Activated CD8-positive, alpha-beta T cell treated with anti-CD3 and anti-CD28 coated beads for 36 hours (primary cell): ENCODE data around the gene SEPTIN2. TPM values are rescaled to one million over a fixed set of nuclear protein-coding genes. Genes with fewer than 3 reads are reported as not detected.

ENCODE experiments used
- ATAC-seq: fragments of 200-7000 bp; cut with Tn5 transposase; one replicate; pipeline ENCODE4 v1.10.0; 2021; ENCODE audit warnings: mild to moderate bottlenecking, moderate library complexity
- CTCF ChIA-PET: fragments of 350-600 bp; sonication (Branson Sonifier 250); formaldehyde crosslinking; loops from one replicate; lab custom pipeline; 2021; ENCODE audit warnings: antibody characterized with exemption; lab: Charles Lee
- POLR2A ChIA-PET: fragments of 350-600 bp; sonication (Branson Sonifier 250); formaldehyde crosslinking; loops from one replicate; lab custom pipeline; 2021; ENCODE audit warnings: antibody characterized with exemption; lab: Charles Lee
- DNase-seq: peaks from one replicate; pipeline ENCODE4 v3.0.0-alpha.2; 2020
- H3K27ac Mint-ChIP-seq: one replicate; pipeline ENCODE4 v1.8.0; 2021; ENCODE audit warnings: mild to moderate bottlenecking, mixed read lengths
- H3K27me3 Mint-ChIP-seq: one replicate; pipeline ENCODE4 v1.8.0; 2021; ENCODE audit warnings: mixed read lengths
- H3K36me3 Mint-ChIP-seq: one replicate; pipeline ENCODE4 v1.8.0; 2021; ENCODE audit warnings: low read depth, mixed read lengths
- H3K4me1 Mint-ChIP-seq: one replicate; pipeline ENCODE4 v1.8.0; 2021; ENCODE audit warnings: low read depth, mixed read lengths
- H3K4me3 Mint-ChIP-seq: one replicate; pipeline ENCODE4 v1.8.0; 2021; ENCODE audit warnings: mild to moderate bottlenecking, moderate library complexity, mixed read lengths
- H3K9me3 Mint-ChIP-seq: one replicate; pipeline ENCODE4 v1.8.0; 2021; ENCODE audit warnings: mixed read lengths
- intact Hi-C: fragments of 100-400 bp; cut with micrococcal nuclease; formaldehyde crosslinking; loops from one replicate; pipeline ENCODE4 v1.10.0; 2022
- total RNA-seq, 2 experiments: library from RNA; stranded (reverse); gene quantifications; one replicate each; pipeline ENCODE4 v1.2.3, GENCODE V29; 2021
- TF ChIP-seq, protein P1 (sequence below): fragments of 200-600 bp; IDR thresholded peaks from one replicate; pipeline ENCODE4 v1.8.0; 2022; ENCODE audit warnings: antibody characterized with exemption, mild to moderate bottlenecking

Gene SEPTIN2
- total RNA-seq, 2 experiments from 2014 or later, result 210 to 211 TPM

GRCh38 chr2:241321886-241322285 lies 6.2 kb downstream of the SEPTIN2 start:
- H3K36me3 Mint-ChIP-seq, result peaks cover 47% of the 10 kb centered on the region
- TF ChIP-seq, protein P1, sequence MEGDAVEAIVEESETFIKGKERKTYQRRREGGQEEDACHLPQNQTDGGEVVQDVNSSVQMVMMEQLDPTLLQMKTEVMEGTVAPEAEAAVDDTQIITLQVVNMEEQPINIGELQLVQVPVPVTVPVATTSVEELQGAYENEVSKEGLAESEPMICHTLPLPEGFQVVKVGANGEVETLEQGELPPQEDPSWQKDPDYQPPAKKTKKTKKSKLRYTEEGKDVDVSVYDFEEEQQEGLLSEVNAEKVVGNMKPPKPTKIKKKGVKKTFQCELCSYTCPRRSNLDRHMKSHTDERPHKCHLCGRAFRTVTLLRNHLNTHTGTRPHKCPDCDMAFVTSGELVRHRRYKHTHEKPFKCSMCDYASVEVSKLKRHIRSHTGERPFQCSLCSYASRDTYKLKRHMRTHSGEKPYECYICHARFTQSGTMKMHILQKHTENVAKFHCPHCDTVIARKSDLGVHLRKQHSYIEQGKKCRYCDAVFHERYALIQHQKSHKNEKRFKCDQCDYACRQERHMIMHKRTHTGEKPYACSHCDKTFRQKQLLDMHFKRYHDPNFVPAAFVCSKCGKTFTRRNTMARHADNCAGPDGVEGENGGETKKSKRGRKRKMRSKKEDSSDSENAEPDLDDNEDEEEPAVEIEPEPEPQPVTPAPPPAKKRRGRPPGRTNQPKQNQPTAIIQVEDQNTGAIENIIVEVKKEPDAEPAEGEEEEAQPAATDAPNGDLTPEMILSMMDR, result no peak
- H3K27me3 Mint-ChIP-seq, result no peaks in the 10 kb centered on the region
- H3K9me3 Mint-ChIP-seq, result no peaks in the 10 kb centered on the region
- ChIA-PET CTCF (no interaction called here), POLR2A (no interaction called here)
- intact Hi-C loops, result no loop called here
- DNase-seq (no peak), ATAC-seq (no peak)
- no peak overlapping the region for H3K4me3 Mint-ChIP-seq
- peak overlapping the region; percentile 14 for H3K27ac Mint-ChIP-seq
- peaks cover 64% of the 10 kb centered on the region for H3K4me1 Mint-ChIP-seq

DNA sequence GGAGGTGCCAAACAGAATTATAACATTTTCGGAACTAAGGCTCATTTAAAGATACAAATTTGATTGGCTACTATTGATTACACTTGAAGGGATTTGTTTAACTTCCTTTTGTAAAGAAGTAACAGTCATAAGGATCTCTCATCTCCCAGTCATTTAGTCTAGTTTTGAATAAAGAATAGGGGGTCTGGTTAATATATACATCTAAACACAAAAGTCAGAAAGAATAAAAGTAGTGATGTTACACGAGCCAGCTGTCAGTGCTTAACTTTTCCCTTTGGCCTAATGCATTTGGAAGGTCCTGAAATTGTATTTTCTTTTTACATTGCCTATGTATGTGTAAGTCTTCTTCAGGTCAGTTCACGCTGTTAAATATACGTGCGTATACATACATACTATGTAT lies 8.1 kb downstream of the SEPTIN2 start:
- Mint-ChIP-seq H3K27me3 (no peaks in the 10 kb centered on the region), H3K4me3 (no peak overlapping the region), H3K36me3 (peaks cover 45% of the 10 kb centered on the region), H3K9me3 (no peaks in the 10 kb centered on the region), H3K4me1 (peaks cover 46% of the 10 kb centered on the region), H3K27ac (no peak overlapping the region)
- ChIA-PET POLR2A (interaction anchor here (0.6 to 1.4 kb wide), 2 partner anchors 9 to 25 kb away, joined by 3 to 6 read pairs; partner anchors contain the start of genes HDLBP and SEPTIN2), CTCF (no interaction called here)
- intact Hi-C loops, result no loop called here
- DNase-seq (no peak), ATAC-seq (no peak)
- TF ChIP-seq, protein P1, result no peak

GRCh38 chr2:241324775-241325174 lies 9.1 kb downstream of the SEPTIN2 start:
- DNase-seq (no peak), ATAC-seq (no peak)
- intact Hi-C loops, result no loop called here
- Mint-ChIP-seq H3K36me3 (peaks cover 50% of the 10 kb centered on the region), H3K9me3 (no peaks in the 10 kb centered on the region), H3K4me3 (no peak overlapping the region), H3K27ac (no peak overlapping the region), H3K4me1 (peaks cover 38% of the 10 kb centered on the region), H3K27me3 (no peaks in the 10 kb centered on the region)
- TF ChIP-seq, protein P1, result no peak
- ChIA-PET POLR2A (interaction anchor here (1.4 kb wide), 1 partner anchor 10 kb away, joined by 6 read pairs; the partner anchor contains the start of genes HDLBP and SEPTIN2), CTCF (no interaction called here)

GRCh38 chr2:241325257-241325656 lies 9.5 kb downstream of the SEPTIN2 start:
- ChIA-PET CTCF (no interaction called here), POLR2A (no interaction called here)
- DNase-seq (no peak), ATAC-seq (no peak)
- H3K36me3 Mint-ChIP-seq, result peaks cover 49% of the 10 kb centered on the region
- H3K27me3 Mint-ChIP-seq, result no peaks in the 10 kb centered on the region
- no peaks in the 10 kb centered on the region for H3K9me3 Mint-ChIP-seq
- peaks cover 34% of the 10 kb centered on the region for H3K4me1 Mint-ChIP-seq
- peak overlapping the region; percentile 9 for H3K27ac Mint-ChIP-seq
- TF ChIP-seq, protein P1, result no peak
- intact Hi-C loops, result no loop called here
- H3K4me3 Mint-ChIP-seq, result no peak overlapping the region

- H3K27me3 Mint-ChIP-seq, result no peaks in the 10 kb centered on the region
- peaks cover 8% of the 10 kb centered on the region for H3K4me1 Mint-ChIP-seq
- H3K36me3 Mint-ChIP-seq, result peaks cover 44% of the 10 kb centered on the region
- ChIA-PET POLR2A (interaction anchor here (0.5 to 2.4 kb wide), 3 partner anchors 11 to 233 kb away, joined by 3 to 8 read pairs (median 5); no protein-coding TSS in a partner anchor), CTCF (no interaction called here)
- ATAC-seq (no peak), DNase-seq (no peak)
- intact Hi-C loops, result no loop called here
- no peak overlapping the region for H3K4me3 Mint-ChIP-seq
- H3K9me3 Mint-ChIP-seq, result no peaks in the 10 kb centered on the region
- peak overlapping the region; percentile 18 for H3K27ac Mint-ChIP-seq
- TF ChIP-seq, protein P1, result no peak
These were observed 14.2 kb downstream of the SEPTIN2 start for GRCh38 chr2:241329669-241330615.
